Calu3 (cell line): ENCODE measurements around the gene MAGEB17. TPM values are rescaled to one million over a fixed set of nuclear protein-coding genes. Genes with fewer than 3 reads are reported as not detected.

ENCODE experiments used
- BruUV-seq: library from RNA; stranded (reverse); fragments of 400-500 nt; replicated peaks from 2 replicates; lab custom pipeline; 2021; lab: Mats Ljungman, UMichigan
- CTCF ChIA-PET: fragments of 300-600 bp; sonication (Branson Sonifier 250); formaldehyde crosslinking; loops from one replicate; lab custom pipeline; 2022; ENCODE audit warnings: antibody characterized with exemption; lab: Charles Lee
- DNase-seq: peaks from one replicate; pipeline ENCODE4 v3.0.0; 2022
- H3K27ac Mint-ChIP-seq: one replicate; pipeline ENCODE4 v1.8.0; 2022; ENCODE audit warnings: mixed read lengths; ENCODE audit not compliant: unreplicated experiment
- H3K27me3 Mint-ChIP-seq: one replicate; pipeline ENCODE4 v1.8.0; 2022; ENCODE audit warnings: mixed read lengths; ENCODE audit not compliant: unreplicated experiment
- H3K36me3 Mint-ChIP-seq: one replicate; pipeline ENCODE4 v1.8.0; 2022; ENCODE audit warnings: mild to moderate bottlenecking, moderate library complexity, mixed read lengths; ENCODE audit not compliant: insufficient read depth, unreplicated experiment
- H3K4me1 Mint-ChIP-seq: one replicate; pipeline ENCODE4 v1.8.0; 2022; ENCODE audit warnings: mild to moderate bottlenecking, low read depth, mixed read lengths; ENCODE audit not compliant: unreplicated experiment
- H3K4me3 Mint-ChIP-seq: one replicate; pipeline ENCODE4 v1.8.0; 2022; ENCODE audit warnings: mild to moderate bottlenecking, low read depth, moderate library complexity, mixed read lengths; ENCODE audit not compliant: unreplicated experiment
- H3K9me3 Mint-ChIP-seq: one replicate; pipeline ENCODE4 v1.8.0; 2022; ENCODE audit warnings: low read depth, mixed read lengths; ENCODE audit not compliant: unreplicated experiment
- CTCF ChIP-seq: fragments of 200-600 bp; IDR thresholded peaks from one replicate; pipeline ENCODE4 v1.8.0; 2022; ENCODE audit warnings: antibody characterized with exemption; ENCODE audit not compliant: unreplicated experiment
- intact Hi-C: fragments of 100-400 bp; cut with micrococcal nuclease; formaldehyde crosslinking; loops from one replicate; pipeline ENCODE4 v1.10.0; 2022; ENCODE audit not compliant: unreplicated experiment
- total RNA-seq: library from RNA; stranded (reverse); gene quantifications from 2 replicates; pipeline ENCODE4 v1.2.3, GENCODE V29; 2022

The MAGEB17 gene
- total RNA-seq, 1 experiment from 2014 or later = not detected

GRCh38 chrX:16140983-16141382, 26.3 kb upstream of the MAGEB17 start:
- no peaks in the 10 kb centered on the region for H3K36me3 Mint-ChIP-seq
- TF ChIP-seq CTCF = no peak
- no TSS peak for BruUV-seq
- CTCF ChIA-PET = no interaction called here
- peaks cover 9% of the 10 kb centered on the region for H3K27me3 Mint-ChIP-seq
- no peak overlapping the region for H3K27ac Mint-ChIP-seq
- peaks cover 2% of the 10 kb centered on the region for H3K9me3 Mint-ChIP-seq
- no peak overlapping the region for H3K4me3 Mint-ChIP-seq
- peaks cover 11% of the 10 kb centered on the region for H3K4me1 Mint-ChIP-seq
- intact Hi-C loops = no loop called here
- DNase-seq = no peak

DNA sequence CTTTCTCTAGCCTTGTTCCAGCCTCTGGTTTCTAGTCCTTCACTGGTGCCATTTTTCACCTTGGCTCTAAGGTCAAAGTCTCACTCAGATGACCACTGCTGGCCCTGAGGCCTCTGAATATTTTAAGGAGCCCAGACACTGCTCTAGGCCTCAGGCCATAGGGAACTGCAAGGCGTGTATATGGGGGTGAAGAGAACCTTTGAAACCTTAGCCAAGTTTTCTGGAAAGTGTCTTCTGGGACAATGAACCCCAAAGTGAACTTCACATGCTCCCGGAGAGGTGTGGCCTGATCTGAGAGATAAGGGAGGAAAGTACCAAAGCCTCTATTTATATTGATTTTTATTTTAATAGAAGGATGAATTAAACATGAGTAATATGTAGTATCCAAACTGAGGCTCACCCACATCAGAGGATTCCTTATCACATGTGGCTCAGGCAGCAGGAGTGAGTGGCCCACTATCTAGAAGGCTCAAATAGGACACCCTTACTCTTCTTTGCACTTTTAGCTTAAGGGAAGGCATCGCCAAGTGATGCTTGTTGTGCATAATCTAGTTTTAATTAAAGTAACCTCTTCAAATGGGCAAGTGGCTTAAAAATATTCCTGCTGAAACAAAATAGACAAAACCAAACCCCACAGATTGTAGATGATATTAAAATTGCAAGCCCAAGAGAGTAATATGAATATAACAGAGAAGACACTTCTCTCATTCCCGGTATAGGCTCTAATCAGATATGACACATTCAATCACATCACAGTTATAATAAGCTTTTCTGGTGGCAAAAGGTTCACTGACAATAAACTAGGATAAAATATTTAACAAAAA, 25.6 kb upstream of the MAGEB17 start:
- intact Hi-C loops = no loop called here
- Mint-ChIP-seq H3K4me1 (peaks cover 11% of the 10 kb centered on the region), H3K36me3 (no peaks in the 10 kb centered on the region), H3K27ac (no peak overlapping the region), H3K4me3 (no peak overlapping the region), H3K9me3 (peaks cover 2% of the 10 kb centered on the region), H3K27me3 (peaks cover 9% of the 10 kb centered on the region)
- DNase-seq = no peak
- no peak for TF ChIP-seq CTCF
- CTCF ChIA-PET = no interaction called here
- no TSS peak for BruUV-seq

DNA sequence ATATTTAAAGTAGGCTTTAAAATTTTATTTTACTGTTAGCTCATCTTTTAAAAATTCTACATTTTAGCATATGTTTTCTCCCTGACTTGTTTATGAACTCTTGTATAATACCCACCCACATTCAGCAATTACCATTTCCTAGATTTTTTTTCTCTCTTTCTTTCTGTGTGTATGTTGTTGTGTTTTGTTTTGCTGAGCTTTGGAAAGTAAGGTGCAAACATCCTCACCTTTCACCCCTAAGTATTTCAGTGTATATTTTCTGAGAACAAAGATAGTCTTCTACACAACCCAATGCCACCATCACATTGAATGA, 25.1 kb upstream of the MAGEB17 start:
- Mint-ChIP-seq H3K27me3 (peaks cover 9% of the 10 kb centered on the region), H3K9me3 (peaks cover 2% of the 10 kb centered on the region), H3K4me3 (no peak overlapping the region), H3K4me1 (peaks cover 11% of the 10 kb centered on the region), H3K27ac (no peak overlapping the region), H3K36me3 (no peaks in the 10 kb centered on the region)
- BruUV-seq = no TSS peak
- intact Hi-C loops = no loop called here
- CTCF ChIA-PET = no interaction called here
- no peak for TF ChIP-seq CTCF
- no peak for DNase-seq

DNA sequence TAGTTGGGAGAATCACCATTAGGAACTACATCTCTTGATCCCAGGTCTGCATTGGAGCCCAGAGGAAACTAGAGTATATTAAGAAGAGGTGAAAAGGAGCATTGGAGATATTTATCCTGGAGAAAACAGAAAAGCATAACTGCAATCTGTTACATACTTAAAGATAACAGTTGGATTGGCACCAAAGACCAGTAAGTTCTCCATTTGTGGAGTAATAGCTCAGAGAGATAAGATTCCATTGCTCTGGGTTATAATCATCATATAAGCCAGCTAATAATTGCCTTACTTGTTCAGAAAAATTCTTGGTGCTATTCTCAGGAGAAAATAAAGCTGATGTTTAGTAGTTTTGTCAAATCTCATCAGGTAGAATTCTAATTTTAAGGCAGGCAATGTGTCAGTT, 23.3 kb upstream of the MAGEB17 start:
- Mint-ChIP-seq H3K36me3 (no peaks in the 10 kb centered on the region), H3K27me3 (peaks cover 9% of the 10 kb centered on the region), H3K4me1 (peaks cover 13% of the 10 kb centered on the region), H3K4me3 (no peak overlapping the region), H3K27ac (no peak overlapping the region), H3K9me3 (peaks cover 2% of the 10 kb centered on the region)
- CTCF ChIA-PET = interaction anchor here (0.9 kb wide), 1 partner anchor 331 kb away, joined by 3 read pairs; no protein-coding TSS in a partner anchor
- no TSS peak for BruUV-seq
- TF ChIP-seq CTCF = no peak
- intact Hi-C loops = no loop called here
- DNase-seq = no peak
